ENCODE results near the gene SLC22A2. TPM values are rescaled to one million over a fixed set of nuclear protein-coding genes. Genes with fewer than 3 reads are reported as not detected.

The SLC22A2 gene
- total RNA-seq, 2 experiments from 2014 or later, result not detected

DNA sequence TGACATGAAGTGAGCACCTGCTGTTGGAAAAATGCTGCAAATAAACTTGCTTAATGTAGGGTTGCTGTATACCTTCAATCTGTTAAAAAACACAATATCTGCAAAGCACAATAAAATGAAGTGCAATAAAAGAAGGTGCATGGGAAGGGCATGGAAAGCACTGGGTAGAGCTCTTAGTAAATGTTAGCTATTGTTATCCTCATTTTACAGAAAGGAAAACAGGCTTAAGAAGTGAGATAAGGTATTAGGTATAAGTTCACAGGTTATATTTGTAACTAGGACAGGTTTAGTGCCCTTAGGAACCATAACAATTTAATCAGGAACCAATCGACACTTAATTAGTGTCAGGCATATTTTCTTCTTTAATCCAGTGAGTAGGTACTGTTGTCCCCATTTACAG is 36.7 kb downstream of the SLC22A2 start:
- CTCF ChIA-PET, result interaction anchor here (0.6 to 1.4 kb wide), 2 partner anchors 262 to 297 kb away, joined by 3 read pairs; no protein-coding TSS in a partner anchor

DNA sequence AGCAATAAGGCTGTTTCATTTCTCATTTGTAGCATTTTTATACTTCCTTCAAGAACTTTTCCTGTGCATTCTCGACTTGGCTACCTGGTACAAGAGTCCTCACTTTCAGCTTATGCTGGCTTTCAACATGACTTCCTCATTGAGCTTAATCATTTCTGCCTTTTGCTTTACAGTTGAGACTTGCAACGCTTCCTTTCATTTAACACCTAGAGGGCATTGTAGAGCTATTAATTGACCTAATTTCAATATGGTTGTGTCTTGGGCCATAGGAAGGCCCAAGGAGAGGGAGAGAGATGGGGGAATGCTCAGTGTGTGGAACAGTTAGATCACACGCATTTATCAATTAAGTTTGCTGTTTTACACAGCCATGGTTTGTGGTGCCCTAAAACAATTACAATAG is 37.2 kb downstream of the SLC22A2 start:
- DNase-seq (no peak), ATAC-seq (peak; percentile 30)
- H3K9me3 Mint-ChIP-seq (ENCODE audit: low read depth), result peaks cover 4% of the 10 kb centered on the region
- ChIA-PET CTCF (interaction anchor here (1.4 kb wide), 1 partner anchor 298 kb away, joined by 3 read pairs; no protein-coding TSS in a partner anchor), POLR2A (no interaction called here)
- peaks cover 10% of the 10 kb centered on the region for H3K4me1 Mint-ChIP-seq
- H3K36me3 Mint-ChIP-seq (ENCODE audit: low read depth), result no peaks in the 10 kb centered on the region
- H3K27ac Mint-ChIP-seq, result no peak overlapping the region
- no peak overlapping the region for H3K4me3 Mint-ChIP-seq
- intact Hi-C loops (cut with DNase I, micrococcal nuclease), result loop anchor here (2.0 to 10.0 kb wide), 3 partner anchors 235 to 527 kb away; partner anchors contain the start of gene SOD2 (in 1 of the 2)
- peaks cover 31% of the 10 kb centered on the region for H3K27me3 Mint-ChIP-seq

More for the DNA sequence above, 36.7 kb downstream of the SLC22A2 start:
- H3K27me3 Mint-ChIP-seq, result peaks cover 28% of the 10 kb centered on the region
- POLR2A ChIA-PET, result no interaction called here
- H3K9me3 Mint-ChIP-seq (ENCODE audit: low read depth), result peaks cover 4% of the 10 kb centered on the region
- no peak overlapping the region for H3K27ac Mint-ChIP-seq
- ATAC-seq (no peak), DNase-seq (no peak)
- peaks cover 14% of the 10 kb centered on the region for H3K4me1 Mint-ChIP-seq
- no peaks in the 10 kb centered on the region for H3K36me3 Mint-ChIP-seq (ENCODE audit: low read depth)
- no peak overlapping the region for H3K4me3 Mint-ChIP-seq
- intact Hi-C loops (cut with DNase I, micrococcal nuclease), result loop anchor here (2.0 to 10.0 kb wide), 3 partner anchors 235 to 527 kb away; partner anchors contain the start of gene SOD2 (in 1 of the 2)

- Mint-ChIP-seq H3K27ac (no peak overlapping the region), H3K4me3 (no peak overlapping the region), H3K27me3 (peaks cover 47% of the 10 kb centered on the region), H3K9me3 (ENCODE audit: low read depth) (peaks cover 8% of the 10 kb centered on the region), H3K4me1 (peaks cover 2% of the 10 kb centered on the region), H3K36me3 (ENCODE audit: low read depth) (peaks cover 2% of the 10 kb centered on the region)
- no peak for ATAC-seq
- ChIA-PET CTCF (no interaction called here), POLR2A (no interaction called here)
- intact Hi-C loops (cut with DNase I, micrococcal nuclease), result no loop called here
- no peak for DNase-seq
These were observed 39.8 kb downstream of the SLC22A2 start for GRCh38 chr6:160218810-160219209.

GRCh38 chr6:160217863-160218262 is 40.8 kb downstream of the SLC22A2 start:
- POLR2A ChIA-PET, result no interaction called here
- ATAC-seq (no peak), DNase-seq (no peak)
- peaks cover 2% of the 10 kb centered on the region for H3K4me1 Mint-ChIP-seq
- H3K27me3 Mint-ChIP-seq, result peaks cover 55% of the 10 kb centered on the region
- no peak overlapping the region for H3K27ac Mint-ChIP-seq
- H3K9me3 Mint-ChIP-seq (ENCODE audit: low read depth), result peaks cover 8% of the 10 kb centered on the region
- no peak overlapping the region for H3K4me3 Mint-ChIP-seq
- intact Hi-C loops (cut with DNase I, micrococcal nuclease), result no loop called here
- CTCF ChIA-PET, result no interaction called here
- peaks cover 2% of the 10 kb centered on the region for H3K36me3 Mint-ChIP-seq (ENCODE audit: low read depth)

DNA sequence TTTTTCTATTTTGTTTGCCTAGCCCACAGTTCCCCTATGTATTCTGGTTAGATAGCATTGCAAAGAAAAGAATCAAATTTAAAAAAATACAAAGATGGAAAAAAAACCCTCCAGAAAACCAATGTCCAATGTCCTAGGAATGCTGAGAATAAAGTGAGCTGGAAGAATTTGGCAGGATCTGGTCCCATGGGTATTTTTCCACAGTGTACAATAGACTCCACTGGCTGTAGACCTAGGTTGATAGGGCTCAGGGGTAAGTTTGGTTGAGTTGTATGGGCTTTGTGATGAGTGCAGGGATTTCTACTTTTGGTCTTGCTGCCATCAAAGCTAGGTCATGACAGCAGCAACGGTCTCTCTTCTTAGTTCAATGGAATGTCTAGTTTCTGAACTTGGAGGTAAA is 41.5 kb downstream of the SLC22A2 start:
- peaks cover 2% of the 10 kb centered on the region for H3K4me1 Mint-ChIP-seq
- POLR2A ChIA-PET, result no interaction called here
- peaks cover 8% of the 10 kb centered on the region for H3K9me3 Mint-ChIP-seq (ENCODE audit: low read depth)
- peaks cover 2% of the 10 kb centered on the region for H3K36me3 Mint-ChIP-seq (ENCODE audit: low read depth)
- no peak overlapping the region for H3K4me3 Mint-ChIP-seq
- H3K27ac Mint-ChIP-seq, result no peak overlapping the region
- ATAC-seq (no peak), DNase-seq (no peak)
- H3K27me3 Mint-ChIP-seq, result peaks cover 60% of the 10 kb centered on the region
- intact Hi-C loops (cut with DNase I, micrococcal nuclease), result no loop called here
- CTCF ChIA-PET, result interaction anchor here (1.2 kb wide), 1 partner anchor 20 kb away, joined by 3 read pairs; no protein-coding TSS in a partner anchor

- CTCF ChIA-PET, result no interaction called here
- intact Hi-C loops (cut with DNase I, micrococcal nuclease), result no loop called here
- Mint-ChIP-seq H3K27me3 (peaks cover 68% of the 10 kb centered on the region), H3K4me1 (peaks cover 2% of the 10 kb centered on the region), H3K36me3 (ENCODE audit: low read depth) (peaks cover 2% of the 10 kb centered on the region), H3K9me3 (ENCODE audit: low read depth) (peaks cover 8% of the 10 kb centered on the region), H3K4me3 (no peak overlapping the region), H3K27ac (no peak overlapping the region)
- POLR2A ChIA-PET, result no interaction called here
- no peak for DNase-seq
- peak; percentile 63 for ATAC-seq
These were observed 43.4 kb downstream of the SLC22A2 start for GRCh38 chr6:160215232-160215631.

DNA sequence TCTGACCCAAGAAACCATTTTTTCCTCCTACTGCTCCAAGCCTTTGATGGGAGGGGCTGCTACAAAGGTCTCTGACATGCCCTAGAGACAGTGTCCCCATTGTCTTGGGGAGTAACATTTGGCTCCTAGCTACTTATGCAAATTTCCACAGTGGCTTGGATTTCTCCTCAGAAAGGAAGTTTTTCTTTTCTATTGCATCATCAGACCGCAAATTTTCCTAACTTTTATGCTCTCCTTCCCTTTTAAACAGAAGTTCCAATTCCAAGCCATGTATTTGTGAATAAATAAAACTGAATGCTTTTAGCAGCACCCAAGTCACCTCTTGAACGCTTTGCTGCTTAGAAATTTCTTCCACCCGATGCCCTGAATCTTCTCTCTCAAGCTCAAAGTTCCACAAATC is 51.0 kb downstream of the SLC22A2 start:
- intact Hi-C loops (cut with DNase I, micrococcal nuclease), result no loop called here
- H3K27ac Mint-ChIP-seq, result no peak overlapping the region
- peaks cover 5% of the 10 kb centered on the region for H3K9me3 Mint-ChIP-seq (ENCODE audit: low read depth)
- CTCF ChIA-PET, result no interaction called here
- POLR2A ChIA-PET, result no interaction called here
- peaks cover 32% of the 10 kb centered on the region for H3K27me3 Mint-ChIP-seq
- no peak overlapping the region for H3K4me3 Mint-ChIP-seq
- H3K4me1 Mint-ChIP-seq, result no peaks in the 10 kb centered on the region
- DNase-seq (no peak), ATAC-seq (no peak)
- no peaks in the 10 kb centered on the region for H3K36me3 Mint-ChIP-seq (ENCODE audit: low read depth)

DNA sequence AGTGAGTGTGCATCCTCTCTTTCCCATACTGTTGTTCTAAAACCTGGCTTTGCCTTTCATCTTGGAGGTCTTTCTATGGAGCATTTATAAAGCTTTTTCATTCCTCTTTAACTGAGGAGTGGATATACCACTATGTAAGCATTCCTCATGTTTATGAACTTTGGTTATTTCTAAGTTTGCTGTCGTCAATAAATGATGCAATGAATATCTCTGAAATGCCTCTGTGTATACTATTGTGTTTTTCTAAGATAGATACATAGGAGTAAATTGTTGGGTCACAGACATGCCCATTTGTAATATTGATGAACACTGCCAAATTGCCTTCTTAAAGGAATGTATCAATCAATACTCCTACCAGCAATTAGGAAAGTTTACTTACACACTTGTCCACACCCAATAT is 53.9 kb downstream of the SLC22A2 start:
- ATAC-seq (no peak), DNase-seq (no peak)
- POLR2A ChIA-PET, result no interaction called here

GRCh38 chr6:160203953-160204352 is 54.7 kb downstream of the SLC22A2 start:
- no peak for DNase-seq
- H3K4me1 Mint-ChIP-seq, result no peaks in the 10 kb centered on the region
- intact Hi-C loops (cut with DNase I, micrococcal nuclease), result no loop called here
- POLR2A ChIA-PET, result no interaction called here
- CTCF ChIA-PET, result no interaction called here
- no peaks in the 10 kb centered on the region for H3K36me3 Mint-ChIP-seq (ENCODE audit: low read depth)
- H3K4me3 Mint-ChIP-seq, result no peak overlapping the region
- H3K9me3 Mint-ChIP-seq (ENCODE audit: low read depth), result peaks cover 5% of the 10 kb centered on the region
- no peak overlapping the region for H3K27ac Mint-ChIP-seq
- ATAC-seq, result no peak
- H3K27me3 Mint-ChIP-seq, result peaks cover 29% of the 10 kb centered on the region

More for the DNA sequence above, 53.9 kb downstream of the SLC22A2 start:
- Mint-ChIP-seq H3K27me3 (peaks cover 31% of the 10 kb centered on the region), H3K9me3 (ENCODE audit: low read depth) (peaks cover 5% of the 10 kb centered on the region), H3K4me1 (no peaks in the 10 kb centered on the region), H3K27ac (no peak overlapping the region), H3K4me3 (no peak overlapping the region), H3K36me3 (ENCODE audit: low read depth) (no peaks in the 10 kb centered on the region)
- intact Hi-C loops (cut with DNase I, micrococcal nuclease), result no loop called here
- CTCF ChIA-PET, result interaction anchor here (0.6 to 1.2 kb wide), 2 partner anchors 251 to 332 kb away, joined by 3 read pairs; no protein-coding TSS in a partner anchor

GRCh38 chr6:160203522-160203921 is 55.1 kb downstream of the SLC22A2 start:
- ChIA-PET CTCF (no interaction called here), POLR2A (no interaction called here)
- Mint-ChIP-seq H3K27ac (no peak overlapping the region), H3K27me3 (peaks cover 29% of the 10 kb centered on the region), H3K9me3 (ENCODE audit: low read depth) (peaks cover 5% of the 10 kb centered on the region), H3K4me1 (no peaks in the 10 kb centered on the region), H3K36me3 (ENCODE audit: low read depth) (no peaks in the 10 kb centered on the region), H3K4me3 (no peak overlapping the region)
- ATAC-seq (no peak), DNase-seq (no peak)
- intact Hi-C loops (cut with DNase I, micrococcal nuclease), result no loop called here

DNA sequence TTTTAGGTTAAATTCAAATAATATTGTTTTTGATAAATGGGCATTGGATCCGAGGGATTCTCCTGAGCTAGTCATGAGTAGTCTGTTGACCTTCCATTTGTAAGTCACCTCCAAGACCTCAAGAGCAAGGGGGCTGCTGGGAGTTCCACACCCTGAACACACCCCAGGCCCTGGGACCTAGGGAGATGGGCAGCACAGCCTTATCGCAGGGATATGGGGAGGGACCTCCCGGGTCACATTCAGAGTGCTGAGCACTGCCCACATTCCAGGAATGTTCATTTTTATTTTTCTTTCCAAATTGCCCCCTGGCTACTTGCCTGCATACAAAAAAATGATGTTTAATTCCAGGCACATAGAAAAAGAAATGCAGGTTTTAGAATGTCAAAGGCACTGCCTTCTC is 55.5 kb downstream of the SLC22A2 start:
- Mint-ChIP-seq H3K27ac (no peak overlapping the region), H3K4me1 (no peaks in the 10 kb centered on the region), H3K9me3 (ENCODE audit: low read depth) (peaks cover 4% of the 10 kb centered on the region), H3K27me3 (peaks cover 29% of the 10 kb centered on the region), H3K4me3 (no peak overlapping the region), H3K36me3 (ENCODE audit: low read depth) (no peaks in the 10 kb centered on the region)
- intact Hi-C loops (cut with DNase I, micrococcal nuclease), result no loop called here
- no peak for DNase-seq
- no peak for ATAC-seq
- ChIA-PET CTCF (interaction anchor here (1.1 kb wide), 1 partner anchor 11 kb away, joined by 3 read pairs; no protein-coding TSS in a partner anchor), POLR2A (no interaction called here)

DNA sequence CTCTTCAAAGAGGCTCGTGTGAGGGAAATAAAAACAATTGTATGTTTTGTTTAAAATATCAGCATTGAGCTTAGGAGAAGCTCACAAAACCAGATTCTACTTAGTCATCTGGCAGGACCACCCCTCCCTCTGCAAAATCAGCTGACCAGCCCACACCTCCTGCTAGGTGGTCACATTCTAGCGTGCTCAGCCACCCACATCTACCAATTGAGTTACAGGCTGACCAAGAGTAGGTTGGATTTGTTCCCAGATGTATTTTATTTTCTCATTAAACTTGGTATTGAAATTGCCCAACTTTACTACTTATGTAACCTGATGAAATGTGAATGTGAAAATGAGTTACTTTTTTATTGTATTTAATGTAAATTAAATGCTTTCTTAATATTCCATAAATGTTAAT is 56.2 kb downstream of the SLC22A2 start:
- Mint-ChIP-seq H3K27ac (no peak overlapping the region), H3K4me1 (no peaks in the 10 kb centered on the region), H3K36me3 (ENCODE audit: low read depth) (no peaks in the 10 kb centered on the region), H3K4me3 (no peak overlapping the region), H3K27me3 (peaks cover 29% of the 10 kb centered on the region), H3K9me3 (ENCODE audit: low read depth) (no peaks in the 10 kb centered on the region)
- DNase-seq, result no peak
- intact Hi-C loops (cut with DNase I, micrococcal nuclease), result no loop called here
- POLR2A ChIA-PET, result no interaction called here
- no peak for ATAC-seq
- CTCF ChIA-PET, result interaction anchor here (1.1 kb wide), 1 partner anchor 12 kb away, joined by 3 read pairs; no protein-coding TSS in a partner anchor
